OCI-LY7 (cell line): ENCODE measurements around the gene GGCX. TPM values are rescaled to one million over a fixed set of nuclear protein-coding genes. Genes with fewer than 3 reads are reported as not detected.

Experiments
- BruUV-seq: library from RNA; stranded (reverse); fragments of 400-500 nt; replicated peaks from 2 replicates; lab custom pipeline; 2021; lab: Mats Ljungman, UMichigan
- CTCF ChIA-PET: fragments of 300-600 bp; sonication (Branson Sonifier 250); formaldehyde crosslinking; loops from one replicate; lab custom pipeline; 2022; ENCODE audit warnings: antibody characterized with exemption; ENCODE audit not compliant: unreplicated experiment; lab: Charles Lee
- POLR2A ChIA-PET: fragments of 300-600 bp; sonication (Branson Sonifier 250); formaldehyde crosslinking; loops from one replicate; lab custom pipeline; 2022; ENCODE audit warnings: antibody characterized with exemption; lab: Charles Lee
- DNase-seq: peaks from one replicate; pipeline ENCODE4 v3.0.0-alpha.2; 2015; ENCODE audit warnings: low spot score
- H2AFZ ChIP-seq: fragments of 200-600 bp; sonication (generic), shearing (Covaris generic); 2 replicates; pipeline ENCODE4 v1.6.1; 2014; ENCODE audit warnings: mild to moderate bottlenecking, antibody characterized with exemption, low read length, moderate library complexity
- H3K27ac ChIP-seq: fragments of 200-600 bp; sonication (generic); 2 replicates; pipeline ENCODE4 v1.5.1; 2014; ENCODE audit warnings: mixed run types, low read depth, mild to moderate bottlenecking, moderate library complexity, low read length, inconsistent platforms; ENCODE audit not compliant: poor library complexity, severe bottlenecking
- H3K36me3 ChIP-seq: fragments of 200-600 bp; sonication (generic); 2 replicates; pipeline ENCODE4 v1.6.1; 2014; ENCODE audit warnings: mild to moderate bottlenecking, antibody characterized with exemption, low read length, moderate library complexity, mixed read lengths; ENCODE audit not compliant: insufficient read depth
- H3K4me1 ChIP-seq: fragments of 200-600 bp; sonication (generic); 2 replicates; pipeline ENCODE4 v1.5.1; 2014; ENCODE audit warnings: mild to moderate bottlenecking, low read length; ENCODE audit not compliant: insufficient read depth, poor library complexity, severe bottlenecking
- H3K4me2 ChIP-seq: fragments of 200-600 bp; sonication (generic); 2 replicates; pipeline ENCODE4 v1.6.1; 2014; ENCODE audit warnings: mild to moderate bottlenecking, low read length
- H3K4me3 ChIP-seq: fragments of 200-600 bp; sonication (generic); 2 replicates; pipeline ENCODE4 v1.5.1; 2014; ENCODE audit warnings: mild to moderate bottlenecking, low read depth, low read length; ENCODE audit not compliant: poor library complexity, severe bottlenecking
- H3K79me2 ChIP-seq: fragments of 200-600 bp; sonication (generic); 2 replicates; pipeline ENCODE4 v1.6.1; 2016; ENCODE audit warnings: low read depth, mild to moderate bottlenecking, low read length, moderate library complexity, mixed read lengths; ENCODE audit not compliant: insufficient read depth
- H3K9me2 ChIP-seq: fragments of 200-600 bp; sonication (generic); 2 replicates; pipeline ENCODE4 v1.6.1; 2016; ENCODE audit warnings: mild to moderate bottlenecking, low read length, mixed read lengths; ENCODE audit not compliant: insufficient read depth
- H3K9me3 ChIP-seq: fragments of 200-600 bp; sonication (generic); 2 replicates; pipeline ENCODE4 v1.6.1; 2014; ENCODE audit warnings: mild to moderate bottlenecking, mixed run types, low read length, mixed read lengths
- H4K20me1 ChIP-seq: fragments of 200-600 bp; sonication (generic); 2 replicates; pipeline ENCODE4 v1.6.1; 2014; ENCODE audit warnings: mild to moderate bottlenecking, antibody characterized with exemption, low read length, moderate library complexity, mixed read lengths; ENCODE audit not compliant: insufficient read depth
- EZH2phosphoT487 ChIP-seq: fragments of 200-600 bp; sonication (generic); IDR thresholded peaks from 2 replicates; pipeline ENCODE4 v1.6.1; 2018; ENCODE audit warnings: low read depth, borderline replicate concordance, mild to moderate bottlenecking, mixed run types, antibody characterized with exemption, low read length, moderate library complexity, mixed read lengths
- intact Hi-C: fragments of 100-400 bp; cut with micrococcal nuclease; formaldehyde crosslinking; loops from one replicate; pipeline ENCODE4 v1.10.0; 2022; ENCODE audit not compliant: unreplicated experiment
- total RNA-seq, 2 experiments: library from RNA; depleted of rRNA in 1 of 2; stranded (reverse); fragments of >200 nt in 1 of 2; shearing (Covaris generic) in 1 of 2; gene quantifications; 2 replicates each; pipeline ENCODE4 v1.2.3, GENCODE V29; 2014 to 2022
- TF ChIP-seq, protein P1 (sequence below): fragments of 200-600 bp; sonication (generic); conservative IDR thresholded peaks from 2 replicates; pipeline ENCODE4 v1.5.1; 2014; ENCODE audit warnings: mild to moderate bottlenecking, antibody characterized with exemption, low read length, moderate library complexity, mixed read lengths

Gene GGCX
- total RNA-seq, 2 experiments from 2014 or later: 32.5 to 33.3 TPM

DNA sequence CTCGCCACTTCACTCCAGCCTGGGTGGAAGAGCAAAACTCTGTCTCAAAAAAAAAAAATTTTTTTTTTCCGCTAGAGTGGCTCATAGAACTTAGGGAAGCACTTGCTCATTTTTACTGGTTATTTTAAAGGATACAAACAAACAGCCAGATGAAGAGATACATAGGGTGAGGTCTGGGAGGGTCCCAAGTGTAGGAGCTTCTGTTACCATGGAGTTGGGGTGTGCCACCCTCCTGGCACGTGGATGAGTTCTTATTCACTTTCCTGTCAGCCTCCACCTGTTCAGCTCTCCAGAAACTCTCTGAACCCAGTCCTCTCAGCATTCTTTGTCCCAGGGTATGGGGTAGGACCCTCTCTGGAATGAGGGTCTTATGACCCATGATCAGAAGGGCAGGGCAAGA is 27.2 kb downstream of the GGCX start:
- Histone ChIP-seq H2AFZ (no peak overlapping the region), H3K4me2 (no peak overlapping the region), H4K20me1 (no peaks in the 10 kb centered on the region), H3K4me3 (no peak overlapping the region), H3K9me2 (no peaks in the 10 kb centered on the region), H3K4me1 (peaks cover 11% of the 10 kb centered on the region), H3K36me3 (peaks cover under 1% of the 10 kb centered on the region), H3K27ac (no peak overlapping the region), H3K9me3 (no peaks in the 10 kb centered on the region), H3K79me2 (peaks cover 17% of the 10 kb centered on the region)
- DNase-seq: no peak
- intact Hi-C loops: no loop called here
- BruUV-seq: no TSS peak
- CTCF ChIA-PET: no interaction called here
- POLR2A ChIA-PET: interaction anchor here (1.0 to 1.2 kb wide), 2 partner anchors 9 to 12 kb away, joined by 5 read pairs; no protein-coding TSS in a partner anchor
- TF ChIP-seq EZH2phosphoT487: no peak

DNA sequence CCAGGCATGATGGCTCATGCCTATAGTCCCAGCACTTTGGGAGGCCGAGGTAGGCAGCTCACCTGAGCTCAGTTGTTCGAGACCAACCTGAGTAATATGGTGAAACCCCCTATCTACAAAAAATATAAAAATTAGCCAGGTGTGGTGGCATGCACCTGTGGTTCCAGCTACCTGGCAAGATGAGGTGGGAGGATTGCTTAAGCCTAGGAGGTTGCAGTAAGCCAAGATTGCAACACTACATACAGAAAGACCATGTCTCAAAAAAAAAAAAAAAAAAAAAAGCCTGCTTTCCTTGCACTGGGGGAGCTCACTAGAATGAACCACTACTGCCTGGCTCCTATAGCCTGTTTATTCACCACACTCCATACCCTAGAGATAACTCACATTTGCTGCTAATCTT is 29.7 kb downstream of the GGCX start:
- TF ChIP-seq, protein P1, sequence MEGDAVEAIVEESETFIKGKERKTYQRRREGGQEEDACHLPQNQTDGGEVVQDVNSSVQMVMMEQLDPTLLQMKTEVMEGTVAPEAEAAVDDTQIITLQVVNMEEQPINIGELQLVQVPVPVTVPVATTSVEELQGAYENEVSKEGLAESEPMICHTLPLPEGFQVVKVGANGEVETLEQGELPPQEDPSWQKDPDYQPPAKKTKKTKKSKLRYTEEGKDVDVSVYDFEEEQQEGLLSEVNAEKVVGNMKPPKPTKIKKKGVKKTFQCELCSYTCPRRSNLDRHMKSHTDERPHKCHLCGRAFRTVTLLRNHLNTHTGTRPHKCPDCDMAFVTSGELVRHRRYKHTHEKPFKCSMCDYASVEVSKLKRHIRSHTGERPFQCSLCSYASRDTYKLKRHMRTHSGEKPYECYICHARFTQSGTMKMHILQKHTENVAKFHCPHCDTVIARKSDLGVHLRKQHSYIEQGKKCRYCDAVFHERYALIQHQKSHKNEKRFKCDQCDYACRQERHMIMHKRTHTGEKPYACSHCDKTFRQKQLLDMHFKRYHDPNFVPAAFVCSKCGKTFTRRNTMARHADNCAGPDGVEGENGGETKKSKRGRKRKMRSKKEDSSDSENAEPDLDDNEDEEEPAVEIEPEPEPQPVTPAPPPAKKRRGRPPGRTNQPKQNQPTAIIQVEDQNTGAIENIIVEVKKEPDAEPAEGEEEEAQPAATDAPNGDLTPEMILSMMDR: no peak
- TF ChIP-seq EZH2phosphoT487: no peak
- no peak overlapping the region for H3K4me2 ChIP-seq
- no peak overlapping the region for H3K4me3 ChIP-seq
- H3K36me3 ChIP-seq: no peaks in the 10 kb centered on the region
- ChIA-PET POLR2A (interaction anchor here (0.6 to 1.2 kb wide), 4 partner anchors 14 to 232 kb away, joined by 3 to 5 read pairs (median 4); partner anchors contain the start of gene SH2D6), CTCF (no interaction called here)
- peaks cover under 1% of the 10 kb centered on the region for H3K4me1 ChIP-seq
- no TSS peak for BruUV-seq
- no peaks in the 10 kb centered on the region for H3K9me3 ChIP-seq
- intact Hi-C loops: no loop called here
- no peak overlapping the region for H3K27ac ChIP-seq
- DNase-seq: no peak
- H3K79me2 ChIP-seq: no peaks in the 10 kb centered on the region
- no peaks in the 10 kb centered on the region for H3K9me2 ChIP-seq
- no peaks in the 10 kb centered on the region for H4K20me1 ChIP-seq
- H2AFZ ChIP-seq: no peak overlapping the region

DNA sequence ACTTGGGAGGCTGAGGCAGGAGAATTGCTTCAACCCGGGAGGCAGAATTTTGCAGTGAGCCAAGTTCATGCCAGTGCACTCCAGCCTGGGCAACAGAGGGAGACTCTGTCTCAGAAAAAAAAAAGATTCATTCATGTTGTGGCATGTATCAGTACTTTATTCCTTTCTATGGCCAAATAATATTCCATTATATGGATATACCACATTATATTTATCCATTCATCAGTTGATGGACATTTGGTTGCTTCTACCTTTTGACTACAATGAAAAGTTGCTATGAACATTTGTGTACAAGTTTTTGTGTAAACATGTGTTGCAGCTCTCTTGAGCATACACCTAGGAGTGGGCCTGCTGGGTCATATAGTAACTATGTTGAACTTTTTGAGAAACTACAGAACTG is 31.5 kb downstream of the GGCX start:
- no peaks in the 10 kb centered on the region for H3K36me3 ChIP-seq
- H2AFZ ChIP-seq: no peak overlapping the region
- peaks cover 6% of the 10 kb centered on the region for H3K4me1 ChIP-seq
- no peak for TF ChIP-seq EZH2phosphoT487
- TF ChIP-seq, protein P1: no peak
- no peaks in the 10 kb centered on the region for H3K79me2 ChIP-seq
- H3K9me3 ChIP-seq: no peaks in the 10 kb centered on the region
- intact Hi-C loops: loop anchor here (10.0 kb wide), 1 partner anchor 55 kb away; no protein-coding TSS in a partner anchor
- no peaks in the 10 kb centered on the region for H4K20me1 ChIP-seq
- H3K27ac ChIP-seq: no peak overlapping the region
- no peak overlapping the region for H3K4me3 ChIP-seq
- no peak for DNase-seq
- BruUV-seq: no TSS peak
- POLR2A ChIA-PET: interaction anchor here (1.2 kb wide), 1 partner anchor 9 kb away, joined by 4 read pairs; the partner anchor contains the start of gene MAT2A
- no peak overlapping the region for H3K4me2 ChIP-seq
- CTCF ChIA-PET: no interaction called here
- no peaks in the 10 kb centered on the region for H3K9me2 ChIP-seq
